ENCODE measurements around the gene PRAMEF13.
"Not testable (repeated sequence)": the region's sequence is repeated elsewhere in the genome, so short reads cannot be mapped to it uniquely, and the experiment has no call there.

PRAMEF13 gene

GRCh38 chr1:13155909-13156308, 45.3 kb downstream of the PRAMEF13 start, which contains the start of gene PRAMEF26:
TSS of gene PRAMEF26 (minus strand) at chr1:13156009. CDS start at chr1:13153095, 2,914 bp downstream.
- DNase-seq, result not testable (repeated sequence)
